H1 (cell line): ENCODE measurements around the gene ARHGAP15. TPM values are rescaled to one million over a fixed set of nuclear protein-coding genes. Genes with fewer than 3 reads are reported as not detected.

Experiments used
- CTCF ChIA-PET: fragments of 300-600 bp; sonication (Branson Sonifier 250); formaldehyde crosslinking; loops from one replicate; lab custom pipeline; 2021; ENCODE audit not compliant: partially characterized antibody; lab: Charles Lee
- POLR2A ChIA-PET: fragments of 300-600 bp; sonication (Branson Sonifier 250); formaldehyde crosslinking; loops from one replicate; lab custom pipeline; 2021; ENCODE audit warnings: inconsistent platforms; ENCODE audit not compliant: partially characterized antibody; lab: Charles Lee
- DNase-seq, 2 experiments: peaks; one replicate each; pipeline versions ENCODE4 v3.0.0 to v3.0.0-alpha.2; 2010 to 2022; ENCODE audit warnings: low spot score in 2 of 2, low read depth in 1 of 2, mixed read lengths in 1 of 2
- FAIRE-seq: peaks from 2 replicates; lab custom pipeline; 2011; peaks lifted over from hg19 to GRCh38; lab: Jason Lieb, UNC
- H2AFZ ChIP-seq: 2 replicates; pipeline ENCODE4 v1.8.1; 2012; ENCODE audit warnings: low read length, inconsistent platforms
- H2AK5ac ChIP-seq: 2 replicates; pipeline ENCODE4 v1.6.1; 2013; ENCODE audit warnings: low read depth, low read length
- H2BK120ac ChIP-seq: replicated peaks from 2 replicates; pipeline ENCODE3; 2013; ENCODE audit warnings: low read depth, low read length, inconsistent platforms
- H2BK12ac ChIP-seq: 2 replicates; pipeline ENCODE4 v1.6.1; 2013; ENCODE audit warnings: low read depth, low read length
- H2BK15ac ChIP-seq: 2 replicates; pipeline ENCODE4 v1.6.1; 2013; ENCODE audit warnings: low read length
- H2BK20ac ChIP-seq: 2 replicates; pipeline ENCODE4 v1.6.1; 2013; ENCODE audit warnings: low read length
- H2BK5ac ChIP-seq: 2 replicates; pipeline ENCODE4 v1.6.1; 2013; ENCODE audit warnings: low read depth, low read length
- H3K14ac ChIP-seq: 2 replicates; pipeline ENCODE4 v1.6.1; 2013; ENCODE audit warnings: inconsistent platforms; ENCODE audit not compliant: insufficient read length
- H3K18ac ChIP-seq: 2 replicates; pipeline ENCODE4 v1.6.1; 2013; ENCODE audit warnings: low read length; ENCODE audit errors: extremely low read depth
- H3K23ac ChIP-seq: 2 replicates; pipeline ENCODE4 v1.6.1; 2013; ENCODE audit warnings: inconsistent platforms; ENCODE audit not compliant: insufficient read length
- H3K23me2 ChIP-seq: 2 replicates; pipeline ENCODE4 v1.6.1; 2013; ENCODE audit warnings: low read depth, low read length
- H3K27ac ChIP-seq: 2 replicates; pipeline ENCODE4 v1.6.1; 2011; ENCODE audit warnings: low read depth, low read length, inconsistent platforms
- H3K27me3 ChIP-seq, 4 experiments: replicated peaks in 1 of 4; 1 replicate in 1 of 4; 2 replicates in 3 of 4; pipeline versions ENCODE4 v1.6.1 to v1.8.1; 2011 to 2013; ENCODE audit warnings: low read length in 3 of 4, mild to moderate bottlenecking in 3 of 4, inconsistent platforms in 2 of 4, mixed read lengths in 2 of 4, moderate library complexity in 1 of 4; ENCODE audit not compliant: control insufficient read depth in 3 of 4, insufficient read depth in 3 of 4; ENCODE audit errors: extremely low read depth in 1 of 4
- H3K36me3 ChIP-seq, 4 experiments: 2 replicates each; pipeline versions ENCODE4 v1.6.1 to v1.8.1; 2011 to 2013; ENCODE audit warnings: mild to moderate bottlenecking in 4 of 4, low read length in 3 of 4, moderate library complexity in 2 of 4, control low read depth in 1 of 4, inconsistent platforms in 1 of 4; ENCODE audit not compliant: insufficient read depth in 4 of 4, control insufficient read depth in 2 of 4
- H3K4ac ChIP-seq: replicated peaks from 2 replicates; pipeline ENCODE3; 2013; ENCODE audit warnings: low read length, low read depth, mixed read lengths, inconsistent platforms; ENCODE audit not compliant: insufficient read length
- H3K4me1 ChIP-seq, 4 experiments: replicated peaks in 1 of 4; 1 replicate in 1 of 4; 2 replicates in 3 of 4; pipeline versions ENCODE4 v1.6.1 to v1.8.1; 2011 to 2013; ENCODE audit warnings: low read length in 3 of 4, inconsistent platforms in 2 of 4, mixed read lengths in 1 of 4; ENCODE audit not compliant: insufficient read depth in 4 of 4, control insufficient read depth in 3 of 4
- H3K4me2 ChIP-seq, 2 experiments: 2 replicates each; pipeline versions ENCODE4 v1.6.1 to v1.8.1; 2011 to 2013; ENCODE audit warnings: low read depth in 2 of 2, low read length in 2 of 2, control low read depth in 1 of 2, inconsistent platforms in 1 of 2, mild to moderate bottlenecking in 1 of 2; ENCODE audit not compliant: insufficient read depth in 1 of 2
- H3K4me3 ChIP-seq, 4 experiments: fragments of 200-600, 300-600 bp in 1 of 4; sonication (generic), shearing (Covaris generic), sonication (Bioruptor Twin) in 1 of 4; 2 replicates each; pipeline versions ENCODE4 v1.5.1 to v1.8.1; 2011 to 2016; ENCODE audit warnings: low read length in 4 of 4, low read depth in 3 of 4, control low read depth in 2 of 4, inconsistent platforms in 2 of 4, mild to moderate bottlenecking in 2 of 4, mixed read lengths in 1 of 4, moderate library complexity in 1 of 4; ENCODE audit not compliant: insufficient read depth in 2 of 4; ENCODE audit errors: extremely low read depth in 1 of 4
- H3K56ac ChIP-seq: replicated peaks from 2 replicates; pipeline ENCODE3; 2013; ENCODE audit warnings: low read depth, mild to moderate bottlenecking, mixed read lengths, low read length, inconsistent platforms; ENCODE audit not compliant: insufficient read length
- H3K79me1 ChIP-seq: 2 replicates; pipeline ENCODE4 v1.6.1; 2013; ENCODE audit warnings: low read depth, low read length, control low read depth
- H3K79me2 ChIP-seq, 2 experiments: 2 replicates each; pipeline versions ENCODE4 v1.6.1 to v1.8.1; 2012 to 2013; ENCODE audit warnings: low read length in 2 of 2, mild to moderate bottlenecking in 2 of 2, inconsistent platforms in 1 of 2; ENCODE audit not compliant: insufficient read depth in 2 of 2, control insufficient read depth in 1 of 2
- H3K9ac ChIP-seq, 4 experiments: replicated peaks in 1 of 4; 1 replicate in 1 of 4; 2 replicates in 3 of 4; pipeline versions ENCODE4 v1.6.1 to v1.8.1; 2011 to 2013; ENCODE audit warnings: low read depth in 3 of 4, low read length in 3 of 4, control low read depth in 2 of 4, mild to moderate bottlenecking in 2 of 4, moderate library complexity in 2 of 4, inconsistent platforms in 1 of 4; ENCODE audit errors: extremely low read depth in 1 of 4
- H3K9me3 ChIP-seq, 2 experiments: 2 replicates each; pipeline versions ENCODE4 v1.6.1 to v1.8.1; 2012 to 2013; ENCODE audit warnings: mild to moderate bottlenecking in 2 of 2, moderate library complexity in 2 of 2, control low read depth in 1 of 2, inconsistent platforms in 1 of 2, low read depth in 1 of 2, low read length in 1 of 2, mixed read lengths in 1 of 2; ENCODE audit not compliant: insufficient read depth in 2 of 2
- H4K20me1 ChIP-seq, 2 experiments: replicated peaks in 1 of 2; 2 replicates each; pipeline versions ENCODE3 to v1.8.1; 2011 to 2013; ENCODE audit warnings: inconsistent platforms in 2 of 2, low read length in 2 of 2, mild to moderate bottlenecking in 1 of 2; ENCODE audit not compliant: insufficient read depth in 2 of 2, control insufficient read depth in 1 of 2
- H4K5ac ChIP-seq: 2 replicates; pipeline ENCODE4 v1.6.1; 2013; ENCODE audit warnings: low read length, low read depth, mixed read lengths, inconsistent platforms; ENCODE audit not compliant: insufficient read length
- H4K8ac ChIP-seq: 2 replicates; pipeline ENCODE4 v1.8.0; 2013; ENCODE audit warnings: mild to moderate bottlenecking, moderate library complexity, low read length, inconsistent platforms; ENCODE audit not compliant: insufficient read depth; ENCODE audit errors: extremely low read depth
- H4K91ac ChIP-seq: replicated peaks from 2 replicates; pipeline ENCODE3; 2013; ENCODE audit warnings: low read length, mixed read lengths, inconsistent platforms; ENCODE audit not compliant: insufficient read length
- BRCA1 ChIP-seq: IDR thresholded peaks from 2 replicates; pipeline ENCODE4 v1.6.1; 2012; ENCODE audit warnings: low read depth, low read length, improper control_type of control experiment
- CHD2 ChIP-seq: IDR thresholded peaks from 2 replicates; pipeline ENCODE4 v1.6.1; 2012; ENCODE audit warnings: low read length, improper control_type of control experiment
- CTCF ChIP-seq, 3 experiments: IDR thresholded peaks; 1 replicate in 2 of 3; 2 replicates in 1 of 3; pipeline versions ENCODE4 v1.5.1 to v1.6.1; 2011; ENCODE audit warnings: low read length in 3 of 3, mild to moderate bottlenecking in 3 of 3, inconsistent platforms in 2 of 3, low read depth in 1 of 3, moderate library complexity in 1 of 3; ENCODE audit not compliant: insufficient read depth in 1 of 3; ENCODE audit errors: control extremely low read depth in 1 of 3
- GTF2F1 ChIP-seq: IDR thresholded peaks from 2 replicates; pipeline ENCODE4 v1.6.1; 2012; ENCODE audit warnings: low read depth, low read length, improper control_type of control experiment, borderline replicate concordance
- POU5F1 ChIP-seq: IDR thresholded peaks from 2 replicates; pipeline ENCODE4 v1.6.1; 2011; ENCODE audit warnings: low read depth, mild to moderate bottlenecking, low read length, moderate library complexity
- SAP30 ChIP-seq: fragments of 300-600 bp; sonication (generic); IDR thresholded peaks from 2 replicates; pipeline ENCODE4 v1.7.1; 2012; ENCODE audit warnings: low read length, moderate library complexity, mild to moderate bottlenecking, inconsistent platforms; ENCODE audit not compliant: insufficient read depth, insufficient replicate concordance
- TCF12 ChIP-seq: IDR thresholded peaks from 2 replicates; pipeline ENCODE4 v1.6.1; 2011; ENCODE audit warnings: low read depth, mild to moderate bottlenecking, low read length
- WGBS, 2 experiments: shearing (Covaris generic) in 1 of 2; methylation state at CpG; one replicate each; pipeline versions ENCODE4 v1.1.6 to v1.1.7; 2013 to 2015; ENCODE audit warnings: low lambda C conversion rate in 2 of 2, mixed read lengths in 2 of 2, inconsistent platforms in 1 of 2, low coverage in 1 of 2, missing lambda C conversion rate in 1 of 2; ENCODE audit not compliant: insufficient replicate concordance in 2 of 2, insufficient coverage in 1 of 2, insufficient read length in 1 of 2; ENCODE audit errors: extremely low coverage in 1 of 2, missing lambda C conversion rate in 1 of 2; 5-methylcytosine and 5-hydroxymethylcytosine counted together
- polyA plus RNA-seq, 7 experiments: library from polyadenylated mRNA; depleted of rRNA in 3 of 7; stranded (reverse) in 5 of 7; unstranded in 2 of 7; fragments of >200 nt in 5 of 7; fragments of 200-250 nt in 2 of 7; gene quantifications; 1 replicate in 5 of 7; 2 replicates in 1 of 7; 4 replicates in 1 of 7; pipeline versions ENCODE4 v1.2.1 to v1.2.3, GENCODE V29; 2011 to 2013; ENCODE audit warnings: missing spikeins in 2 of 7, mixed read lengths in 2 of 7
- total RNA-seq: library from RNA; stranded (reverse); fragmentation: NEBNext Ultra II Directional; extraction: Animal tissue kit (Norgen Biotek cat#: 25700); gene quantifications from 2 replicates; pipeline ENCODE4 v1.2.1, GENCODE V29; 2021
- TF ChIP-seq, protein P1 (sequence below): IDR thresholded peaks from 2 replicates; pipeline ENCODE4 v1.6.1; 2011; ENCODE audit warnings: low read depth, mild to moderate bottlenecking, low read length; ENCODE audit not compliant: insufficient read depth

ARHGAP15 gene
- total and polyA plus RNA-seq, 2 of the 8 experiments (the other 6 are each of a cell fraction or from before 2014, with no cell fraction given): not detected

- Histone ChIP-seq H3K36me3 (no peaks in the 10 kb centered on the region), H2BK12ac (no peak overlapping the region), H3K79me1 (no peaks in the 10 kb centered on the region), H2BK120ac (no peak overlapping the region), H4K20me1 (no peaks in the 10 kb centered on the region), H3K23me2 (no peaks in the 10 kb centered on the region), H2BK5ac (no peak overlapping the region), H3K79me2 (no peaks in the 10 kb centered on the region), H3K9ac (no peak overlapping the region), H3K9me3 (0 out of 4 replicates have a peak, but pooled peaks cover 0 to 2% of the 10 kb centered on the region in 2 experiments), H2BK20ac (no peak overlapping the region), H4K91ac (no peak overlapping the region), H3K4me3 (no peak overlapping the region), H2BK15ac (no peak overlapping the region), H3K14ac (no peak overlapping the region), H3K27me3 (no peaks in the 10 kb centered on the region), H2AK5ac (no peak overlapping the region), H4K8ac (no peak overlapping the region), H3K56ac (no peak overlapping the region), H3K27ac (no peak overlapping the region), H3K18ac (no peak overlapping the region), H3K23ac (no peak overlapping the region), H3K4me1 (no peaks in the 10 kb centered on the region), H4K5ac (no peak overlapping the region), H3K4me2 (no peak overlapping the region), H3K4ac (no peak overlapping the region), H2AFZ (no peak overlapping the region)
- FAIRE-seq (no peak), DNase-seq (no peak)
- POLR2A ChIA-PET: no interaction called here
- 93% methylated on average over 1 of the region's 1 CpG; no CpG with 5 or more reads in 1 of the 2 experiments for WGBS, 2 experiments
- TF ChIP-seq TCF12 (no peak), GTF2F1 (no peak), SAP30 (no peak), POU5F1 (no peak), CTCF (IDR thresholded peaks at IDR 0.05; ENCODE audit: control extremely low read depth in 1 of 3, insufficient read depth in 1 of 3, low read depth in 1 of 3, low read length in 3 of 3) (no peak), CHD2 (no peak), BRCA1 (no peak)
- TF ChIP-seq, protein P1, sequence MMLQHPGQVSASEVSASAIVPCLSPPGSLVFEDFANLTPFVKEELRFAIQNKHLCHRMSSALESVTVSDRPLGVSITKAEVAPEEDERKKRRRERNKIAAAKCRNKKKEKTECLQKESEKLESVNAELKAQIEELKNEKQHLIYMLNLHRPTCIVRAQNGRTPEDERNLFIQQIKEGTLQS: no peak
- CTCF ChIA-PET: interaction anchor here (0.6 to 4.2 kb wide), 6 partner anchors 11 to 197 kb away, joined by 3 to 20 read pairs (median 4); no protein-coding TSS in a partner anchor
These were observed 385.2 kb downstream of the ARHGAP15 start for GRCh38 chr2:143514413-143514812.
